Cardiac septum (tissue), 1 donor: Measurements from ENCODE around the gene EEF1A2. TPM values are rescaled to one million over a fixed set of nuclear protein-coding genes. Genes with fewer than 3 reads are reported as not detected.
A peak's percentile ranks its signal among the peaks of the same experiment; 100 is the strongest.

ENCODE experiments used
- DNase-seq: peaks from one replicate; pipeline ENCODE4 v3.0.0-alpha.2; 2020; ENCODE audit warnings: low spot score
- intact Hi-C: fragments of 100-400 bp; cut with DNase I; formaldehyde crosslinking; loops from one replicate; pipeline ENCODE4 v1.14.0; 2022
- total RNA-seq: library from RNA; stranded (reverse); fragmentation: NEBNext Ultra II Directional; extraction: Animal tissue kit (Norgen Biotek cat#: 25700); gene quantifications from one replicate; pipeline ENCODE4 v1.2.1, GENCODE V29; 2021
- donor health status: DM: no; HTN: no; CAD: no.

EEF1A2 gene
- total RNA-seq, 1 donor from 2014 or later = 1,211 TPM

GRCh38 chr20:63538204-63539091, 39.6 kb upstream of the EEF1A2 start:
- DNase-seq = no peak
- intact Hi-C loops = loop anchor here (5.0 to 10.0 kb wide), 3 partner anchors 74 to 584 kb away; partner anchors contain the start of genes ABHD16B and TPD52L2

GRCh38 chr20:63537525-63538203, 38.8 kb upstream of the EEF1A2 start:
- peak; percentile 93 for DNase-seq

GRCh38 chr20:63536997-63537524, 38.2 kb upstream of the EEF1A2 start, which contains the start of gene PTK6:
TSS of gene PTK6 (minus strand) at chr20:63537376. CDS start at chr20:63537314, 62 bp downstream.
- DNase-seq = no peak
- intact Hi-C loops = loop anchor here (2.0 to 10.0 kb wide), 4 partner anchors 75 to 585 kb away; partner anchors contain the start of genes ABHD16B and TPD52L2

More at GRCh38 chr20:63537525-63538203, 38.8 kb upstream of the EEF1A2 start:
- intact Hi-C loops = loop anchor here (2.0 to 10.0 kb wide), 4 partner anchors 75 to 585 kb away; partner anchors contain the start of genes ABHD16B and TPD52L2

GRCh38 chr20:63536241-63536977, 37.5 kb upstream of the EEF1A2 start:
- intact Hi-C loops = loop anchor here (2.0 to 10.0 kb wide), 4 partner anchors 76 to 586 kb away; partner anchors contain the start of genes ABHD16B and TPD52L2
- no peak for DNase-seq

- intact Hi-C loops = loop anchor here (5.0 to 10.0 kb wide), 3 partner anchors 77 to 587 kb away; partner anchors contain the start of genes ABHD16B and TPD52L2
- no peak for DNase-seq
Observed at GRCh38 chr20:63534831-63535651, 36.2 kb upstream of the EEF1A2 start.

- intact Hi-C loops = loop anchor here (10.0 kb wide), 1 partner anchor 330 kb away; the partner anchor contains the start of genes ABHD16B and TPD52L2
- no peak for DNase-seq
Observed at GRCh38 chr20:63534427-63534830, 35.5 kb upstream of the EEF1A2 start.

- intact Hi-C loops = loop anchor here (10.0 kb wide), 1 partner anchor 331 kb away; the partner anchor contains the start of genes ABHD16B and TPD52L2
- no peak for DNase-seq
Observed at GRCh38 chr20:63533871-63534393, 35.0 kb upstream of the EEF1A2 start.

- intact Hi-C loops = loop anchor here (10.0 kb wide), 1 partner anchor 331 kb away; the partner anchor contains the start of genes ABHD16B and TPD52L2
- DNase-seq = no peak
Observed at GRCh38 chr20:63533388-63533787, 34.5 kb upstream of the EEF1A2 start.

- intact Hi-C loops = loop anchor here (10.0 kb wide), 1 partner anchor 332 kb away; the partner anchor contains the start of genes ABHD16B and TPD52L2
- DNase-seq = no peak
Observed at GRCh38 chr20:63532449-63532971, 33.6 kb upstream of the EEF1A2 start.

GRCh38 chr20:63531686-63532448, 33.0 kb upstream of the EEF1A2 start:
- intact Hi-C loops = loop anchor here (10.0 kb wide), 1 partner anchor 333 kb away; the partner anchor contains the start of genes ABHD16B and TPD52L2
- no peak for DNase-seq

GRCh38 chr20:63530788-63531160, 31.9 kb upstream of the EEF1A2 start:
- intact Hi-C loops = loop anchor here (10.0 kb wide), 1 partner anchor 334 kb away; the partner anchor contains the start of genes ABHD16B and TPD52L2
- DNase-seq = no peak

GRCh38 chr20:63529861-63530787, 31.2 kb upstream of the EEF1A2 start:
- intact Hi-C loops = loop anchor here (10.0 kb wide), 2 partner anchors 335 to 535 kb away; partner anchors contain the start of genes ABHD16B, TCEA2 and TPD52L2

GRCh38 chr20:63529180-63529860, 30.4 kb upstream of the EEF1A2 start:
- intact Hi-C loops = loop anchor here (10.0 kb wide), 1 partner anchor 535 kb away; the partner anchor contains the start of gene TCEA2
- DNase-seq = no peak

More at GRCh38 chr20:63529861-63530787, 31.2 kb upstream of the EEF1A2 start:
- no peak for DNase-seq

- intact Hi-C loops = loop anchor here (10.0 kb wide), 1 partner anchor 538 kb away; the partner anchor contains the start of gene TCEA2
Observed at GRCh38 chr20:63527184-63527583, 28.3 kb upstream of the EEF1A2 start.

More at GRCh38 chr20:63527184-63527583, 28.3 kb upstream of the EEF1A2 start:
- no peak for DNase-seq
